Esophagus (tissue), 2 donors: Measurements from ENCODE around the gene HLA-A. TPM values are rescaled to one million over a fixed set of nuclear protein-coding genes. Genes with fewer than 3 reads are reported as not detected.
A peak's percentile ranks its signal among the peaks of the same experiment; 100 is the strongest.

Source experiments
- H3K27ac ChIP-seq, 2 donors: one replicate each; pipeline ENCODE4 v1.5.1; 2013; ENCODE audit warnings: low read depth in 2 of 2, mild to moderate bottlenecking in 2 of 2, inconsistent platforms in 1 of 2, low read length in 1 of 2, moderate library complexity in 1 of 2
- H3K27me3 ChIP-seq, 2 donors: one replicate each; pipeline ENCODE4 v1.6.1; 2013; ENCODE audit warnings: low read length in 2 of 2, control low read depth in 1 of 2, mild to moderate bottlenecking in 1 of 2; ENCODE audit not compliant: insufficient read depth in 2 of 2, control insufficient read depth in 1 of 2
- H3K36me3 ChIP-seq, 2 donors: one replicate each; pipeline ENCODE4 v1.6.1; 2013; ENCODE audit warnings: low read length in 1 of 2; ENCODE audit not compliant: control insufficient read depth in 2 of 2, insufficient read depth in 2 of 2
- H3K4me1 ChIP-seq, 2 donors: one replicate each; pipeline ENCODE4 v1.6.1; 2013; ENCODE audit warnings: low read length in 1 of 2; ENCODE audit not compliant: control insufficient read depth in 2 of 2, insufficient read depth in 2 of 2
- H3K4me3 ChIP-seq, 2 donors: one replicate each; pipeline ENCODE4 v1.5.1; 2013; ENCODE audit warnings: low read length in 2 of 2, mild to moderate bottlenecking in 2 of 2, low read depth in 1 of 2, moderate library complexity in 1 of 2
- H3K9me3 ChIP-seq, 2 donors: one replicate each; pipeline ENCODE4 v1.6.1; 2013; ENCODE audit warnings: mild to moderate bottlenecking in 2 of 2, low read depth in 1 of 2, low read length in 1 of 2, moderate library complexity in 1 of 2; ENCODE audit not compliant: control insufficient read depth in 2 of 2, insufficient read depth in 1 of 2
- WGBS, 2 donors: extraction: QIAGEN DNeasy Blood & Tissue Kit; methylation state at CpG; one replicate each; pipeline ENCODE4 v1.1.7; 2013; 5-methylcytosine and 5-hydroxymethylcytosine counted together
- polyA plus RNA-seq, 2 donors: library from polyadenylated mRNA; stranded (reverse); fragments of 200-250 nt; gene quantifications; one replicate each; pipeline ENCODE4 v1.2.3, GENCODE V29; 2013
- donor health status: healthy with polysubstance abuse.
- donor health status: Bipolar disorder and iron deficiency.

The HLA-A gene
- polyA plus RNA-seq, 2 donors, result 197 to 259 TPM

DNA sequence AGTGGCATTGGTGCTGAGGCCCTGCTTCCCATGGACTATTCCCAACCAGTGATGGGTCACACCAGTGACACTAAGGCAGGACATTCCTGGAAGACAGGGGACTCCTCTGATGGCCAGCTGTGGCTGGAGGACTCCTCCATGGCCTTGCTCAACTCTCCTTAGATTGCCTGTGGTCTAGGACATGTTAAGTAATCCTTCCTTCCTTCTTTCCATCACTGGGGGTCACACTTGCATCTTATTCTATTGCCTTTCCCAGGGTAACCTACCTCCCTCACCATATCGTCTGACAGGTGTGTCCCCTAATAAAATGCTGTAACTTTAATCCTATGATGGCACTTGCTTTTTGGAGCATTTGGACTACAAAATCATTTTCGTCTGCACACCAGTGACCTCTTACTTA, 24.5 kb upstream of the HLA-A start:
- 73 to 77% methylated on average over 2 of the region's 2 CpGs for WGBS, 2 donors
- Histone ChIP-seq H3K9me3 (peaks cover 0 to 3% of the 10 kb centered on the region in 2 donors), H3K27ac (no peak overlapping the region), H3K36me3 (no peaks in the 10 kb centered on the region), H3K27me3 (no peaks in the 10 kb centered on the region), H3K4me3 (no peak overlapping the region), H3K4me1 (no peaks in the 10 kb centered on the region)

GRCh38 chr6:29919506-29920445, 22.6 kb upstream of the HLA-A start:
- H3K27me3 ChIP-seq, result no peaks in the 10 kb centered on the region
- H3K4me3 ChIP-seq, result no peak overlapping the region
- H3K9me3 ChIP-seq, result peaks cover 0 to 3% of the 10 kb centered on the region in 2 donors
- WGBS, 2 donors, result 44 to 79% methylated on average over 1 of the region's 1 CpG
- no peaks in the 10 kb centered on the region for H3K36me3 ChIP-seq
- H3K4me1 ChIP-seq, result no peaks in the 10 kb centered on the region
- no peak overlapping the region for H3K27ac ChIP-seq

DNA sequence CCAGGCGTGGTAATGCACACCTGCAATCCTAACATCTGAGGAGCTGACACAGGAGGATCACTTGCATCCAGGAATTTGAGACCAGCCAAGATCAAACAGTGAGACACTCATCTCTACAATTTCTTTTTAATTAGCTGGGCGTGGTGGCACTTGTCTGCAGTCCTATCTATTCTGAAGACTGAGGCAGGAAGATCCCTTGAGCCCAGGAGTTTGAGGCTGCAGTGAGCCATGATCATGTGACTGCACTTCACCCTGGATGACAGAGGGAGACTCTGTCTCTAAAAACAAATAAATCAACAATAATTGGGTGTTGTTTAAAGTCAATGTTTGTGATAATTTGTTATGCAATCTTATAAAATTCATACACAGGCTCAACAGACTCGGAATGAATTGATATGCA, 18.0 kb upstream of the HLA-A start:
- Histone ChIP-seq H3K27me3 (no peaks in the 10 kb centered on the region), H3K4me1 (peaks cover 0 to 2% of the 10 kb centered on the region in 2 donors), H3K27ac (no peak overlapping the region), H3K9me3 (no peaks in the 10 kb centered on the region), H3K36me3 (no peaks in the 10 kb centered on the region), H3K4me3 (no peak overlapping the region)
- 82 to 86% methylated on average over 3 of the region's 3 CpGs for WGBS, 2 donors

- H3K27me3 ChIP-seq, result no peaks in the 10 kb centered on the region
- no peaks in the 10 kb centered on the region for H3K36me3 ChIP-seq
- 48 to 73% methylated on average over 3 of the region's 3 CpGs for WGBS, 2 donors
- H3K27ac ChIP-seq, result no peak overlapping the region
- no peak overlapping the region for H3K4me3 ChIP-seq
- no peaks in the 10 kb centered on the region for H3K9me3 ChIP-seq
- H3K4me1 ChIP-seq, result peaks cover 0 to 2% of the 10 kb centered on the region in 2 donors
Measured at GRCh38 chr6:29924731-29925130, 17.6 kb upstream of the HLA-A start.

DNA sequence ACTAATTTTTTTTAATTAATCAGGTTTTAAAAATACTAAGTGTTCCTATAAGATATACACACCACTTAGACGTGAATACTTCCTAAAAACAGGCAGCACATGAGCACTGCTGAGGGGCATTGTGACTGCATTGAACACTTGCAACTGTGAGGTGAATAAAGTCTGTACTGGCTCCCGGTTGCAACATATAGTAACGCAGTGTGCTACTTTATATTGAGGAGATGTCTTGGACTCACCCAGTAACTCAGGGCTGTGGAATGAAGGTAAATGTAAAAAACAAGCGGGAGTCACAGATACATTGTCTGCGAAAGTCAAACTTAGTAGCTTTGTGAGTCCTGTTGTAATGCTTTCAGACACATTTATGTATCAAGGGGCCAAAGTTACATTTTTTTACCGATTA, 17.0 kb upstream of the HLA-A start:
- peak overlapping the region in 1 of 2 donors; percentile 28 for H3K4me3 ChIP-seq
- no peaks in the 10 kb centered on the region for H3K27me3 ChIP-seq
- 48 to 74% methylated on average over 6 of the region's 6 CpGs for WGBS, 2 donors
- peaks cover 0 to 2% of the 10 kb centered on the region in 2 donors for H3K4me1 ChIP-seq
- H3K9me3 ChIP-seq, result no peaks in the 10 kb centered on the region
- no peaks in the 10 kb centered on the region for H3K36me3 ChIP-seq
- no peak overlapping the region for H3K27ac ChIP-seq

DNA sequence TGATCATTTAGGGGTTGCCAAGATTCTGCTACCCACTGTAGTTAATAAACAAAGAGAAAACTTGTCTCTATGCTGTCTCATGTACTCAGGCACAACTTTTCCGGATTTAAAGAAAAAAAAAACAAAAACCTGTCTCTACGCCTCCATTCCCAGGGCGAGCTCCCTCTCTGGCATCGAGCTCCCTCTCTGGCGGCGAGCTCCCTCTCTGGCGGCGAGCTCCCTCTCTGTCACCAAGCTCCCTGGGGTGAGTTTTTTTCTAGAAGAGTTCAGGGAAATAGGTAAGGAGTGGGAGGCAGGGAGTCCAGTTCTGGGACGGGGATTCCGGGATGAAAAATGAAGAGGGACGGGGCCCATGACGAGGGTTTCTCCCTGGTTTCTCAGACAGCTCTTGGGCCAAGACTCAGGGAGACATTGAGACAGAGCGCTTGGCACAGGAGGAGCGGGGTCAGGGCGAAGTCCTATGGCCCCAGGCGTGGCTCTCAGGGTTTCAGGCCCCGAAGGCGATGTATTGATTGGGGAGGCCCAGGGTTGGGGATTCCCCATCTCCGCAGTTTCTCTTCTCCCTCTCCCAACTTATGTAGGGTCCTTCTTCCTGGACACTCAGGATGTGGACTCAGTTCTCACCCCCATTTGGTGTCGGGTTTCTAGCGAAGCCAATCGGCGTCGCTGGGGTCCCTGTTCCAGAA, 16.5 kb upstream of the HLA-A start:
- Histone ChIP-seq H3K27ac (peak overlapping the region; percentile 87 to 90), H3K9me3 (no peaks in the 10 kb centered on the region), H3K4me3 (peak overlapping the region; percentile 62 to 82), H3K36me3 (no peaks in the 10 kb centered on the region), H3K4me1 (peaks cover 0 to 2% of the 10 kb centered on the region in 2 donors), H3K27me3 (no peaks in the 10 kb centered on the region)
- WGBS, 2 donors, result 39 to 47% methylated on average over 23 to 24 of the region's 24 CpGs

- Histone ChIP-seq H3K27me3 (no peaks in the 10 kb centered on the region), H3K4me1 (peaks cover 0 to 2% of the 10 kb centered on the region in 2 donors)
Measured at GRCh38 chr6:29926413-29927274, 15.7 kb upstream of the HLA-A start.

GRCh38 chr6:29927275-29927569, 15.1 kb upstream of the HLA-A start:
- Histone ChIP-seq H3K4me3 (peak overlapping the region; percentile 62 to 82), H3K9me3 (no peaks in the 10 kb centered on the region), H3K4me1 (peaks cover 0 to 2% of the 10 kb centered on the region in 2 donors), H3K27me3 (no peaks in the 10 kb centered on the region), H3K36me3 (no peaks in the 10 kb centered on the region), H3K27ac (peak overlapping the region; percentile 55 to 90)
- WGBS, 2 donors, result 8 to 9% methylated on average over 16 of the region's 16 CpGs

More at GRCh38 chr6:29926413-29927274, 15.7 kb upstream of the HLA-A start:
- H3K36me3 ChIP-seq, result no peaks in the 10 kb centered on the region
- peak overlapping the region; percentile 87 to 90 for H3K27ac ChIP-seq
- 1 to 5% methylated on average over 68 to 82 of the region's 82 CpGs for WGBS, 2 donors
- H3K9me3 ChIP-seq, result no peaks in the 10 kb centered on the region
- peak overlapping the region; percentile 62 to 82 for H3K4me3 ChIP-seq

DNA sequence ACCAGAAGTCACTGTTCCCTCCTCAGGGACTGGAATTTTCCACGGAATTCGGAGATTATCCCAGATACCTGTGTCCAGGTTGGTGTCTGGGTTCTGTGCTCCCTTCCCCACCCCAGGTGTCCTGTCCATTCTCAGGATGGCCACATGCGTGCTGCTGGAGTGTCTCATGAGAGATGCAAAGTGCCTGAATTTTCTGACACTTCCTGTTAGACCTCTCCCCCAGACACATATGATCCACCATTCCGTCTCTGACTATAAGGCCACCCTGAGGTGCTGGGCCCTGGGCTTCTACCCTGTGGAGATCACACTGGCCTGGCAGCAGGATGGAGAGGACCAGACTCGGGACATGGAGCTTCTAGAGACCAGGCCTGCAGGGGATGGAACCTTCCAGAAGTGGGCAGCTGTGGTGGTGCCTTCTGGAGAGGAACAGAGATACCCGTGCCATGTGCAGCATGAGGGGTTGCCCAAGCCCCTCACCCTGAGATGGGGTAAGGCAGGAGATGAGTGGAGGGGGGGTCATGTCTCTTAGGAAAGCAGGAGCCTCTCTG, 14.4 kb upstream of the HLA-A start:
- H3K9me3 ChIP-seq, result no peaks in the 10 kb centered on the region
- H3K4me1 ChIP-seq, result peaks cover 0 to 2% of the 10 kb centered on the region in 2 donors
- WGBS, 2 donors, result 61 to 96% methylated on average over 4 to 6 of the region's 6 CpGs
- H3K36me3 ChIP-seq, result no peaks in the 10 kb centered on the region
- H3K27me3 ChIP-seq, result no peaks in the 10 kb centered on the region
- no peak overlapping the region for H3K27ac ChIP-seq
- H3K4me3 ChIP-seq, result no peak overlapping the region
